ENCODE data around the gene AXL.

DNA sequence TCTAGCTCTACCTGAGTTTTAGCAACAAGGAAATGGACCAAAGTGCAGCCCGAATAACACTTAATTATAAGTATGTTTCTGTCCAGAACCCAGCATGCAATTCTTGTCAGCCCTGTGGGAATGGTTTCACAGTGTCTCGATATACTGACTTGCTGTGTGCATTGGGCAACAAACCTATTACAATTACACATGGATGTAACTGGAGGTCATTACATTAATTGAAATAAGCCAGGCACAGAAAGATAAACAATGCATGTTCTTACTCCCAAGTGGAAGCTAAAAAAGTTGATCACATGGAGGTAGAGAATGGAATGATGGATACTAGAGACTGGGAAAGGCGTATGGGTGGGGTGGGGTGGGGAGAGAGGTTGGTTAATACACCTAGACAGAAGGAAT, 31.1 kb upstream of the AXL start:
- no peak for TF ChIP-seq POLR2AphosphoS5 (IDR thresholded peaks at IDR 0.05; ENCODE audit: low read depth, low read length)
- TF ChIP-seq, protein P1, sequence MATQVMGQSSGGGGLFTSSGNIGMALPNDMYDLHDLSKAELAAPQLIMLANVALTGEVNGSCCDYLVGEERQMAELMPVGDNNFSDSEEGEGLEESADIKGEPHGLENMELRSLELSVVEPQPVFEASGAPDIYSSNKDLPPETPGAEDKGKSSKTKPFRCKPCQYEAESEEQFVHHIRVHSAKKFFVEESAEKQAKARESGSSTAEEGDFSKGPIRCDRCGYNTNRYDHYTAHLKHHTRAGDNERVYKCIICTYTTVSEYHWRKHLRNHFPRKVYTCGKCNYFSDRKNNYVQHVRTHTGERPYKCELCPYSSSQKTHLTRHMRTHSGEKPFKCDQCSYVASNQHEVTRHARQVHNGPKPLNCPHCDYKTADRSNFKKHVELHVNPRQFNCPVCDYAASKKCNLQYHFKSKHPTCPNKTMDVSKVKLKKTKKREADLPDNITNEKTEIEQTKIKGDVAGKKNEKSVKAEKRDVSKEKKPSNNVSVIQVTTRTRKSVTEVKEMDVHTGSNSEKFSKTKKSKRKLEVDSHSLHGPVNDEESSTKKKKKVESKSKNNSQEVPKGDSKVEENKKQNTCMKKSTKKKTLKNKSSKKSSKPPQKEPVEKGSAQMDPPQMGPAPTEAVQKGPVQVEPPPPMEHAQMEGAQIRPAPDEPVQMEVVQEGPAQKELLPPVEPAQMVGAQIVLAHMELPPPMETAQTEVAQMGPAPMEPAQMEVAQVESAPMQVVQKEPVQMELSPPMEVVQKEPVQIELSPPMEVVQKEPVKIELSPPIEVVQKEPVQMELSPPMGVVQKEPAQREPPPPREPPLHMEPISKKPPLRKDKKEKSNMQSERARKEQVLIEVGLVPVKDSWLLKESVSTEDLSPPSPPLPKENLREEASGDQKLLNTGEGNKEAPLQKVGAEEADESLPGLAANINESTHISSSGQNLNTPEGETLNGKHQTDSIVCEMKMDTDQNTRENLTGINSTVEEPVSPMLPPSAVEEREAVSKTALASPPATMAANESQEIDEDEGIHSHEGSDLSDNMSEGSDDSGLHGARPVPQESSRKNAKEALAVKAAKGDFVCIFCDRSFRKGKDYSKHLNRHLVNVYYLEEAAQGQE (IDR thresholded peaks at IDR 0.05; ENCODE audit: insufficient read depth in 1 of 2, low read depth in 2 of 2, low read length in 1 of 2) = no peak
- TF ChIP-seq, protein P2, sequence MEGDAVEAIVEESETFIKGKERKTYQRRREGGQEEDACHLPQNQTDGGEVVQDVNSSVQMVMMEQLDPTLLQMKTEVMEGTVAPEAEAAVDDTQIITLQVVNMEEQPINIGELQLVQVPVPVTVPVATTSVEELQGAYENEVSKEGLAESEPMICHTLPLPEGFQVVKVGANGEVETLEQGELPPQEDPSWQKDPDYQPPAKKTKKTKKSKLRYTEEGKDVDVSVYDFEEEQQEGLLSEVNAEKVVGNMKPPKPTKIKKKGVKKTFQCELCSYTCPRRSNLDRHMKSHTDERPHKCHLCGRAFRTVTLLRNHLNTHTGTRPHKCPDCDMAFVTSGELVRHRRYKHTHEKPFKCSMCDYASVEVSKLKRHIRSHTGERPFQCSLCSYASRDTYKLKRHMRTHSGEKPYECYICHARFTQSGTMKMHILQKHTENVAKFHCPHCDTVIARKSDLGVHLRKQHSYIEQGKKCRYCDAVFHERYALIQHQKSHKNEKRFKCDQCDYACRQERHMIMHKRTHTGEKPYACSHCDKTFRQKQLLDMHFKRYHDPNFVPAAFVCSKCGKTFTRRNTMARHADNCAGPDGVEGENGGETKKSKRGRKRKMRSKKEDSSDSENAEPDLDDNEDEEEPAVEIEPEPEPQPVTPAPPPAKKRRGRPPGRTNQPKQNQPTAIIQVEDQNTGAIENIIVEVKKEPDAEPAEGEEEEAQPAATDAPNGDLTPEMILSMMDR (IDR thresholded peaks at IDR 0.05) = no peak

Measured in Panc1 (cell line).